ENCODE data around the gene ZNF296.

ZNF296 gene

GRCh38 chr19:45041125-45041524, 35.2 kb downstream of the ZNF296 start:
- H3K4me1 ChIP-seq (ENCODE audit: control insufficient read depth in 2 of 2, insufficient read depth in 1 of 2, low read depth in 1 of 2, low read length in 2 of 2): peaks cover 8 to 11% of the 10 kb centered on the region in 2 donors
- H3K9me3 ChIP-seq (replicated peaks in 1 of 2; ENCODE audit: control insufficient read depth in 2 of 2, insufficient read depth in 1 of 2, low read depth in 1 of 2, low read length in 2 of 2): peaks cover 0 to 1% of the 10 kb centered on the region in 2 donors
- no peak overlapping the region for H2AK5ac ChIP-seq (ENCODE audit: low read depth, low read length)
- DNase-seq (ENCODE audit: low spot score): no peak
- H3K23ac ChIP-seq (ENCODE audit: low read depth, low read length, poor library complexity): no peak overlapping the region
- H3K27ac ChIP-seq (replicated peaks; ENCODE audit: low read length): no peak overlapping the region
- H2AFZ ChIP-seq (ENCODE audit: low read length): no peak overlapping the region
- H4K8ac ChIP-seq (ENCODE audit: low read depth, low read length): no peak overlapping the region
- H3K4me3 ChIP-seq (ENCODE audit: low read length in 2 of 2): no peak overlapping the region
- no peak overlapping the region for H3K4me2 ChIP-seq (ENCODE audit: insufficient read depth, low read length, poor library complexity, severe bottlenecking)
- no peak overlapping the region for H2BK15ac ChIP-seq (ENCODE audit: low read length)
- peaks cover 41 to 63% of the 10 kb centered on the region in 2 donors for H3K36me3 ChIP-seq (replicated peaks in 1 of 2; ENCODE audit: control insufficient read depth in 2 of 2, insufficient read depth in 2 of 2, low read length in 2 of 2)
- no peak overlapping the region for H3K4ac ChIP-seq (ENCODE audit: low read length)
- H4K91ac ChIP-seq (ENCODE audit: low read depth, low read length, poor library complexity): no peak overlapping the region
- peaks cover 19% of the 10 kb centered on the region for H3K79me1 ChIP-seq (ENCODE audit: low read depth, low read length)
- H2BK120ac ChIP-seq (ENCODE audit: low read depth, low read length): no peak overlapping the region
- H3K18ac ChIP-seq (ENCODE audit: low read length): no peak overlapping the region
- no peak overlapping the region for H3K9ac ChIP-seq (ENCODE audit: low read depth, low read length, poor library complexity)
- no peak overlapping the region for H2BK5ac ChIP-seq (ENCODE audit: low read length)
- no peaks in the 10 kb centered on the region for H3K27me3 ChIP-seq (ENCODE audit: control insufficient read depth in 3 of 3, insufficient read depth in 3 of 3, low read depth in 1 of 3, low read length in 3 of 3)
- no peak overlapping the region for H2BK12ac ChIP-seq (ENCODE audit: low read length)
- H3K14ac ChIP-seq (ENCODE audit: low read length): no peak overlapping the region
- WGBS, 2 donors (ENCODE audit: extremely low coverage in 2 of 2, insufficient read length in 2 of 2, insufficient replicate concordance in 1 of 2): no CpG with 5 or more reads among the region's 6 CpGs

GRCh38 chr19:45040059-45040771, 36.1 kb downstream of the ZNF296 start:
- H3K23ac ChIP-seq (ENCODE audit: low read depth, low read length, poor library complexity): no peak overlapping the region
- peak overlapping the region; percentile 27 to 91 for H3K4me3 ChIP-seq (ENCODE audit: low read length in 2 of 2)
- H3K18ac ChIP-seq (ENCODE audit: low read length): no peak overlapping the region
- no peak overlapping the region for H2BK15ac ChIP-seq (ENCODE audit: low read length)
- WGBS, 2 donors (ENCODE audit: extremely low coverage in 2 of 2, insufficient read length in 2 of 2, insufficient replicate concordance in 1 of 2): no CpG with 5 or more reads among the region's 19 CpGs
- no peak overlapping the region for H2AK5ac ChIP-seq (ENCODE audit: low read depth, low read length)
- H3K14ac ChIP-seq (ENCODE audit: low read length): no peak overlapping the region
- H3K9ac ChIP-seq (ENCODE audit: low read depth, low read length, poor library complexity): peak overlapping the region; percentile 3
- no peaks in the 10 kb centered on the region for H3K27me3 ChIP-seq (ENCODE audit: control insufficient read depth in 3 of 3, insufficient read depth in 3 of 3, low read depth in 1 of 3, low read length in 3 of 3)
- no peak overlapping the region for H2BK5ac ChIP-seq (ENCODE audit: low read length)
- H2BK120ac ChIP-seq (ENCODE audit: low read depth, low read length): no peak overlapping the region
- peak overlapping the region; percentile 75 for H3K4me2 ChIP-seq (ENCODE audit: insufficient read depth, low read length, poor library complexity, severe bottlenecking)
- no peak overlapping the region for H2BK12ac ChIP-seq (ENCODE audit: low read length)
- peaks cover 0 to 1% of the 10 kb centered on the region in 2 donors for H3K9me3 ChIP-seq (replicated peaks in 1 of 2; ENCODE audit: control insufficient read depth in 2 of 2, insufficient read depth in 1 of 2, low read depth in 1 of 2, low read length in 2 of 2)
- H3K4ac ChIP-seq (ENCODE audit: low read length): no peak overlapping the region
- no peak for DNase-seq (ENCODE audit: low spot score)
- H3K4me1 ChIP-seq (ENCODE audit: control insufficient read depth in 2 of 2, insufficient read depth in 1 of 2, low read depth in 1 of 2, low read length in 2 of 2): peaks cover 8 to 11% of the 10 kb centered on the region in 2 donors
- H4K8ac ChIP-seq (ENCODE audit: low read depth, low read length): no peak overlapping the region
- no peak overlapping the region for H2AFZ ChIP-seq (ENCODE audit: low read length)
- H3K27ac ChIP-seq (replicated peaks; ENCODE audit: low read length): no peak overlapping the region
- H4K91ac ChIP-seq (ENCODE audit: low read depth, low read length, poor library complexity): no peak overlapping the region
- H3K79me1 ChIP-seq (ENCODE audit: low read depth, low read length): peaks cover 15% of the 10 kb centered on the region
- peaks cover 36 to 54% of the 10 kb centered on the region in 2 donors for H3K36me3 ChIP-seq (replicated peaks in 1 of 2; ENCODE audit: control insufficient read depth in 2 of 2, insufficient read depth in 2 of 2, low read length in 2 of 2)

GRCh38 chr19:45038931-45039893, 37.1 kb downstream of the ZNF296 start, which contains the start of gene CLASRP:
Gene CLASRP, plus strand, starts transcription at chr19:45039045. Its CDS starts 1,168 bp downstream, at chr19:45040213.
- H3K36me3 ChIP-seq (replicated peaks in 1 of 2; ENCODE audit: control insufficient read depth in 2 of 2, insufficient read depth in 2 of 2, low read length in 2 of 2): peaks cover 29 to 44% of the 10 kb centered on the region in 2 donors

More at GRCh38 chr19:45038931-45039893, 37.1 kb downstream of the ZNF296 start, which contains the start of gene CLASRP:
- Histone ChIP-seq H3K23ac (ENCODE audit: low read depth, low read length, poor library complexity) (peak within 1 kb of the TSS; percentile 98), H4K8ac (ENCODE audit: low read depth, low read length) (peak within 1 kb of the TSS; percentile 92), H3K4me1 (ENCODE audit: control insufficient read depth in 2 of 2, insufficient read depth in 1 of 2, low read depth in 1 of 2, low read length in 2 of 2) (peaks cover 8 to 11% of the 10 kb centered on the region in 2 donors), H3K79me1 (ENCODE audit: low read depth, low read length) (peaks cover 15% of the 10 kb centered on the region), H3K4me2 (ENCODE audit: insufficient read depth, low read length, poor library complexity, severe bottlenecking) (peak within 1 kb of the TSS; percentile 75), H3K9ac (ENCODE audit: low read depth, low read length, poor library complexity) (peak within 1 kb of the TSS; percentile 98), H3K27me3 (ENCODE audit: control insufficient read depth in 3 of 3, insufficient read depth in 3 of 3, low read depth in 1 of 3, low read length in 3 of 3) (no peaks in the 10 kb centered on the region), H2BK12ac (ENCODE audit: low read length) (no peak within 1 kb of the TSS), H4K91ac (ENCODE audit: low read depth, low read length, poor library complexity) (no peak within 1 kb of the TSS), H2AK5ac (ENCODE audit: low read depth, low read length) (peak within 1 kb of the TSS; percentile 68), H3K4ac (ENCODE audit: low read length) (no peak within 1 kb of the TSS), H3K9me3 (replicated peaks in 1 of 2; ENCODE audit: control insufficient read depth in 2 of 2, insufficient read depth in 1 of 2, low read depth in 1 of 2, low read length in 2 of 2) (peaks cover 0 to 1% of the 10 kb centered on the region in 2 donors), H3K4me3 (ENCODE audit: low read length in 2 of 2) (peak within 1 kb of the TSS; percentile 90 to 91), H2BK15ac (ENCODE audit: low read length) (no peak within 1 kb of the TSS), H2AFZ (ENCODE audit: low read length) (peak within 1 kb of the TSS; percentile 93), H3K14ac (ENCODE audit: low read length) (no peak within 1 kb of the TSS), H3K27ac (replicated peaks; ENCODE audit: low read length) (peak within 1 kb of the TSS; percentile 85), H3K18ac (ENCODE audit: low read length) (peak within 1 kb of the TSS; percentile 99), H2BK5ac (ENCODE audit: low read length) (peak within 1 kb of the TSS; percentile 83), H2BK120ac (ENCODE audit: low read depth, low read length) (no peak within 1 kb of the TSS)
- WGBS, 2 donors (ENCODE audit: extremely low coverage in 2 of 2, insufficient read length in 2 of 2, insufficient replicate concordance in 1 of 2): no CpG with 5 or more reads among the region's 62 CpGs
- peak; percentile 80 for DNase-seq (ENCODE audit: low spot score)
